Measurements from ENCODE around the gene DPYSL4. TPM values are rescaled to one million over a fixed set of nuclear protein-coding genes. Genes with fewer than 3 reads are reported as not detected.

Gene DPYSL4
- total and polyA plus RNA-seq, 2 of the 13 experiments (the other 11 are each of a cell fraction or from before 2014, with no cell fraction given), result 0.84 to 1.2 TPM

GRCh38 chr10:132139526-132139925 is 47.2 kb upstream of the DPYSL4 start (continued):
- TF ChIP-seq BCLAF1 (IDR thresholded peaks at IDR 0.05), result no peak
- no peak for TF ChIP-seq ZNF230 (CRISPR knock-in tag; IDR thresholded peaks at IDR 0.05)
- TF ChIP-seq NFIB (CRISPR knock-in tag; IDR thresholded peaks at IDR 0.05; ENCODE audit: borderline replicate concordance), result no peak
- no peak for TF ChIP-seq ZNF878 (CRISPR knock-in tag; IDR thresholded peaks at IDR 0.05)
- TF ChIP-seq ZNF329 (CRISPR knock-in tag; IDR thresholded peaks at IDR 0.05; ENCODE audit: low read depth), result no peak
- TF ChIP-seq ZNF30 (CRISPR knock-in tag; IDR thresholded peaks at IDR 0.05), result no peak

DNA sequence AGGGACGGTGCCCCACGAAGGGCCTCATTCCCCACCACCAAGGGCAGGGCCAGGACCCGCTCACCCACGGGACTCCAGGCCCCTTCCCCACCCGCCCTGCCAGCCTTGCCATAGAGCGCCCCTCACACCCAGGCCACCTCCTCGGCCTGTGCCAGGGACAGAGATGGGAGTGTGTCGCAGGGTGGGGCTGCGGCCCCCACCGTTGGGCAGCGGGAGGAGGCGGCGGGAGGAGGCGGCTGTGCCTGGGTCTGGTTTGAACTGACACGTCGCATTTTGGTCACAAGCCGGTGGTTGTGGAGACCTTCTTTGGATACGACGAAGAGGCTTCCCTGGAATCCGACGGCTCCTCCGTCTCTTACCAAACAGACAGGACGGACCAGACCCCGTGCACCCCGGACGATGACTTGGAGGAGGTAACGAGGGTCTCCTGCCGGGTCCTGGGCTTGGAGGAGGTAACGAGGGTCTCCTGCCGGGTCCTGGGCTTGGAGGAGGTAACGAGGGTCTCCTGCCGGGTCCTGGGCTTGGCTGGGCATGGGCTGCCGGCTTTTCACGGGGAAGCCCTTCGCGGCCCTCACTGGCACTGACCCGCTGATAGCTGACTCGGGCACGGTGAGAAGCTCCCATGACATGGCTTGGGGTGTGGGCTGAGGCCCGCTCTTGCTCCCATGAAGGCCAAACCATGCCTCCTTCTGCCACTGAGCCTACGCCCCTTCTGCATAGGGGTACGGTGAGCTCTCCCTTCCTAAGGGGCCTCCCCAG is 46.4 kb upstream of the DPYSL4 start:
- 63% methylated on average over 24 of the region's 42 CpGs for WGBS (ENCODE audit: low lambda C conversion rate)
- POLR2A ChIA-PET, result no interaction called here
- H3K27me3 ChIP-seq (ENCODE audit: control insufficient read depth in 1 of 2, insufficient read depth in 2 of 2, low read length in 2 of 2), result peaks cover 8 to 45% of the 10 kb centered on the region in 2 experiments
- no peaks in the 10 kb centered on the region for H3K36me3 ChIP-seq (replicated peaks in 1 of 2; ENCODE audit: control insufficient read depth in 1 of 2, insufficient read depth in 2 of 2, low read length in 2 of 2)
- FAIRE-seq (no peak), ATAC-seq (no peak), DNase-seq (ENCODE audit: low spot score) (no peak)
- in situ Hi-C loops (cut with HindIII; ENCODE audit: extremely low pct_ligation_motif_present, low pct_unique_long_range_greater_than_20kb), result loop anchor here (10.0 kb wide), 1 partner anchor 246 kb away; no protein-coding TSS in a partner anchor
- no peaks in the 10 kb centered on the region for H3K79me2 ChIP-seq (ENCODE audit: insufficient read depth, low read length)
- H3K27ac ChIP-seq (ENCODE audit: extremely low read length, insufficient read depth, low read length), result no peak overlapping the region
- no TSS peak for BruUV-seq (replicated peaks)
- H3K9ac ChIP-seq (ENCODE audit: insufficient read depth, low read depth, low read length), result no peak overlapping the region
- H3K9me3 ChIP-seq (ENCODE audit: low read length), result no peaks in the 10 kb centered on the region
- H3K4me2 ChIP-seq (ENCODE audit: low read depth, low read length), result no peak overlapping the region
- intact Hi-C loops (cut with micrococcal nuclease; ENCODE audit: unreplicated experiment), result no loop called here
- H2AFZ ChIP-seq (ENCODE audit: low read length), result no peak overlapping the region
- CTCF ChIA-PET (ENCODE audit: low intra/inter-chr PET ratio, low total read pairs), result no interaction called here
- H4K20me1 ChIP-seq (ENCODE audit: insufficient read depth, low read length), result no peaks in the 10 kb centered on the region
- no peaks in the 10 kb centered on the region for H3K4me1 ChIP-seq (ENCODE audit: insufficient read depth, low read length)
- TF ChIP-seq ZNF124 (CRISPR knock-in tag; IDR thresholded peaks at IDR 0.05) (no peak), ZNF230 (CRISPR knock-in tag; IDR thresholded peaks at IDR 0.05) (no peak), FLYWCH1 (CRISPR knock-in tag; IDR thresholded peaks at IDR 0.05) (no peak), RARA (CRISPR knock-in tag; IDR thresholded peaks at IDR 0.05) (no peak), MXI1 (IDR thresholded peaks at IDR 0.05; ENCODE audit: borderline replicate concordance, low read depth, low read length) (no peak), MXD3 (CRISPR knock-in tag; IDR thresholded peaks at IDR 0.05) (no peak), SNAI1 (CRISPR knock-in tag; IDR thresholded peaks at IDR 0.05; ENCODE audit: borderline replicate concordance) (no peak), ZNF691 (CRISPR knock-in tag; IDR thresholded peaks at IDR 0.05; ENCODE audit: borderline replicate concordance, low read depth) (no peak), ZNF24 (IDR thresholded peaks at IDR 0.05) (no peak), ZFP36 (IDR thresholded peaks at IDR 0.05; ENCODE audit: borderline replicate concordance, low read depth, low read length, partially characterized antibody) (no peak), KLF11 (CRISPR knock-in tag; IDR thresholded peaks at IDR 0.05) (no peak)
- TF ChIP-seq, protein P1, sequence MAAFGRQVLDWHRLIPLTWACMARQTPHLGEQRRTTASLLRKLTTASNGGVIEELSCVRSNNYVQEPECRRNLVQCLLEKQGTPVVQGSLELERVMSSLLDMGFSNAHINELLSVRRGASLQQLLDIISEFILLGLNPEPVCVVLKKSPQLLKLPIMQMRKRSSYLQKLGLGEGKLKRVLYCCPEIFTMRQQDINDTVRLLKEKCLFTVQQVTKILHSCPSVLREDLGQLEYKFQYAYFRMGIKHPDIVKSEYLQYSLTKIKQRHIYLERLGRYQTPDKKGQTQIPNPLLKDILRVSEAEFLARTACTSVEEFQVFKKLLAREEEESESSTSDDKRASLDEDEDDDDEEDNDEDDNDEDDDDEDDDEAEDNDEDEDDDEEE (CRISPR knock-in tag; IDR thresholded peaks at IDR 0.05), result no peak
- no peak overlapping the region for H3K4me3 ChIP-seq (replicated peaks in 1 of 3; ENCODE audit: insufficient read depth in 1 of 3, low read depth in 2 of 3, low read length in 3 of 3)
